NCI-H82 treated with DMSO at 0.1 percent for 48 hours (cell line): ENCODE measurements around the gene IFT25.
"Not testable (repeated sequence)": the region's sequence is repeated elsewhere in the genome, so short reads cannot be mapped to it uniquely, and the experiment has no call there.

Experiments
- DNase-seq: peaks from one replicate; lab custom pipeline; 2025; ENCODE audit not compliant: unreplicated experiment; lab: John Stamatoyannopoulos, UW

The IFT25 gene

DNA sequence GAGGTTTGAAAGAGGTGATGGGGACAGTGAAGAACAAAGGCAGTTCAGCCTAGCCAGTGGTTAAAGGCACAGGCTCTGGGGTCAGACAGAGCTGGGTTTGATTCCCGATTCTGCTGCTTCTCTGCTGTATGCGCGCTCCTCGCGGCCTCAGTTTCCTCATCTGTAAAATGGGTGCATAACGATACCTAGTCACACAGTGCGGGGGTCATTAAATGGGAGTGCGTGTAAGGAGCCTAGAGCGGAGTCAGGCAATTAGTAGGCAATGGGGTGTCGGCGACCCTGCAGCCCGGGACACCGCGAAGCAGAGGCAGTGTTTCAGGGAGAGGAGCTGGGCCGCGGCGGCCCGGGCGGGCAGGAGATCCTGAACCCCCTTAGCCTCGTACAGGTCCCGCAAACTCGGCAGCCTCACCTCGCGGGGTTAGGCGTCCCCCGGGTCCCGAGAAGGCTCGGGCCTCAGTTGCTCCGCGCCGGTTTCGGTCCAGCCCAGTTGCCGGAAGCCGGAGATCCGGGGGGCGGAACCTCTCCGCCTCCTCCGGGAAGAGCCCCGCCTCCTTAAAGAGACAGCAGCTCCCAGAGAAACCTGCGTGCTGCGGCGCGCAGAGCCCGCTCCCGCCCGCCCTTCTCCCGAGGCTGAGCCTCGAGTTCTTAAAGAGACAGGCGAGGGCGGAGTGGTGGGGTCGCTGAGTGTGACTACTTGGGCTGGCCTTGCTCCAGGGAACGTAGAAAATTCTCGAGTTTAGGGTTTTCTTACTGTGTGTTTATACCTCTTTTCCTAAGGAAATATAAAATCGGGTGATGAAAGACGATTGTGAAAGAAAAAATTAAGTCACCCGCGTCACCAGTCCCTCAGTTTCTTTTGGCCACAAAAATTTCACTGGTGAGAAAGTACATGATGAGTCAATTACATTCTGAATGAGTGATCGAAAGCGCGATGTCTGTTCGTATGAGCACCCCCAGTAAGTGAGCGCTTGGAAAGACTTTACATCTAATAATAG, 55.9 kb downstream of the IFT25 start, which contains the start of gene YIPF1:
YIPF1 (minus strand) TSS at position 494 of the 995 bp plus-strand sequence. CDS start 860 bp downstream, outside the sequence.
- DNase-seq = peak; percentile 81

DNA sequence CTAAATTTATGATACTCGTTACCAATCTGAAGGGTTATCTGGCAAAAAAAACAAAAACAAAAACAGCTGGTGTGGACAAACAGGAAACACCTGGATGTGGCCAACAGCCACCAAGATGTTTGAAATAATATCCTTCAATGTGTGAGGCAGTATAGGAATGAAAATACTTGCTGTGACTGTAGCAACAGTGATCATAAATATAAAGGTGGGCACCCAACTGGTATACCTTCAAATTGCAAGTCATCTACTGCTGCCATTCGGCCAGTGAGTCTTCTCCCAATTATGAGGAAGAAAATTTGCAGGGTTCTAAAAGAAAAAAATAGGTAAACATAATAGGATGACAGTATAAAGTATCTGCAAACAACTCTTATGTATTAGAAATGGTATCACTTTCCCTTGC, 56.8 kb downstream of the IFT25 start:
- no peak for DNase-seq

DNA sequence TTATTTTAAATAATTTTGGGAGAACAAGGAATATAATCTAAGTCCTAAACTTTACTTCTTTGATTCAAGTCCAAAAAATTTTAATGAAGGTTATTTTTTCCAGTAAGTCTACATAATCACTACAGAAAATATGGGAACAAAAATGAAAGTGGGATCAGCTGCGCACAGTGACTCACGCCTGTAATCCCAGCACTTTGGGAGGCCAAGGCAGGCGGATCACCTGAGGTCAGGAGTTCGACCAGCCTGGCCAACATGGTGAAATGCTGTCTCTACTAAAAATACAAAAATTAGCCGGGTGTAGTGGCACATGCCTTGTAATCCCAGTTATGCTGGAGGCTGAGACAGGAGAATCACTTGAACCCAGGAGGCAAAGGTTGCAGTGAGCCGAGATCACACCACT, 61.9 kb downstream of the IFT25 start:
- DNase-seq = not testable (repeated sequence)

DNA sequence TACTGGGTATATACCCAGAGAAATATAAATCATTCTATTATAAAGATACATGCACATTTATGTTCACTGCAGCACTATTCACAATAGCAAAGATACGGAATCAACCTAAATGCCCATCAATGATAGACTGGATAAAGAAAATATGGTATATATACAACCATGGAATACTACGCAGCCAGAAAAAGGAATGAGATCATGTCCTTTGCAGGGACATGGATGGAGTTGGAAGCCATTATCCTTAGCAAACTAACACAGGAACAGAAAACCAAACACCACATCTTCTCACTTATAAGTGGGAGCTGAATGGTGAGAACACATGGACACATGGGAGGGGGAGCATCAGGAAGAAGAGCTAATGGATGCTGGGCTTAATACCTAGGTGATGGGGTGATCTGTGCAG, 63.6 kb downstream of the IFT25 start:
- DNase-seq = not testable (repeated sequence)

DNA sequence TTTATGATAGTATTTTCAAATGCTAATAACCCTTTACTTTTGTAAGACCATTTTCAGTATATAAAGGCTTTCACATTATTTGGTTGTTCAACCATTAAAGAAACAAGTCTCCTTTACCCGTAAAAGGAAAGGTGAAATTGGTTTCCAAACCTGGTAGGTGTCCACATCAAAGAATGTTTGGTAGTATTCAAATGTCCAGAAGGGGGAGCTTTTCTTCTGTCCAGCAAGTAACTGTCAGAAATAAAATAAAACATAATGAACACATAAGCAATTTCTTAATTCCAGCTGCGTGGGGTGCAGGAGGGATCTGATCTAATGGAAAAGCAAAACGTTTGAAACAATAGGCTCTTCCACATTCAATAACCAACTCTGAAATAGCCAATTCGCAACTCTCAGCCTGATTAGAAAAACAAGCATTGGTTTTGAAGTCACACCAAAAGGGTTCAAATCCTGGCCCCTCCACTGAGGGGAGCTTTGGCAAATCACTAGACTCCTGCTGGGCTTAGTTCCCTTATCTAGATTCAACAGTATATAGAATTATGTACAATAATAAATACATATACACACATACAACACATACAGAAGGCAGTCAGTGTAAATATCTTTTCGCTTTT, 66.9 kb downstream of the IFT25 start:
- DNase-seq = peak; percentile 25

DNA sequence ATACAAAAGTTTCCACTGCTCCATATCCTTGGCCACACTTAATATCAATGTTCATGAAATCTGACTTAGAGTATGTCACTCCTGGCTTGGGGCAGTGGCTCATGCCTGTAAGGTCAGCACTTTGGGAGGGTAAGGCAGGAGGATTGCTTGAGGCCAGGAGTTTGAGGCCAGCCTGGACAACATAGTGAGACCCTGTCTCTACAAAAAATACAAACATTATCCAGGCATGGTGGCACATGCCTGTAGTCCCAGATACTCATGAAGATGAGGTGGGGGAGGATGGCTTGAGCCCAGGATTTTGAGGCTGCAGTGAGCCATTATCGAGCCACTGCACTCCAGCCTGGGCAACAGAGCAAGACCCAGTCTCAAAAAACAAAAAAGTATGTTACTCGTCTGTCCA, 70.3 kb downstream of the IFT25 start:
- DNase-seq = not testable (repeated sequence)

DNA sequence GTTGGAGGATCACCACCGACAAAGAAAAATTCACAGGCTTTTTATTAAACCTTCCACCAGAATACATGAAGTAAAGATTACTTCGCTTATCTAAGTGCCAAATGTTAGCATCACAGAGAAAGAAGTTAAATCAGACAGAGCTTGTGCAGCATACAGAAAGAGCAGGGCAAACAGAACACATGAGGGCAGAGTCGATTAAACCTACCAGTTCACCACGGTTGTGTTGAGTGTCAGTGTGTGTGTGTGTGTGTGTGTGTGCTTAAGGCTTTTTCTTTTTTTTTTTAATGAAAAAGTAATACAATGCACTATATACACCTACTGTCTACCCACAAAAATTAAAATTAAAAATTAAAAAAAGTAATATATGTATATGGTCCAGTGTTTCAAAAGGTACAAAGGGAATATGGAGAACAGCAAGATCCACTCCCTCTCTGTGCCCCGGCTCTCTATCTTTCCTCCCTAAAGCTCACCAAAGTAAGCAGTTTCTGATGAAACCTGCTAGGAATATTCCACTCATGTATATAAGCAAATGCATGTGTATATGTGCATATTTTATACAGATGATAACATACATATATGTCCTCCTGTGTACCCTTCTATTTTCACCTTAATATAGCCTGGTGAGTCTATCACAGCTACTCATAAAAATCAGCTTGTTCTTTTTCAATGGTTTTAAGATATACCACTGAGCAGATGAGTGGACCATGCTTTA, 73.6 kb downstream of the IFT25 start:
- DNase-seq = no peak
